Astrocyte of the cerebellum (primary cell): ENCODE measurements around the gene C8B.

Source experiments
- DNase-seq: peaks from one replicate; pipeline ENCODE4 v3.0.0-alpha.2; 2011; ENCODE audit warnings: low read depth
- H3K4me3 ChIP-seq: 2 replicates; pipeline ENCODE4 v1.5.1; 2011; ENCODE audit warnings: mild to moderate bottlenecking, low read depth, low read length, moderate library complexity
- CTCF ChIP-seq: IDR thresholded peaks from 2 replicates; pipeline ENCODE4 v1.5.1; 2012; ENCODE audit warnings: low read length, low read depth, moderate library complexity, mild to moderate bottlenecking; ENCODE audit errors: missing control alignments
- in situ Hi-C: cut with HindIII; loops from 2 replicates; pipeline ENCODE4 v1.10.0; 2017; ENCODE audit warnings: low sequenced_read_pairs

The C8B gene

GRCh38 chr1:56903778-56904177 is 62.0 kb downstream of the C8B start:
- H3K4me3 ChIP-seq = no peak overlapping the region
- in situ Hi-C loops = no loop called here
- DNase-seq = no peak
- no peak for TF ChIP-seq CTCF

- in situ Hi-C loops = no loop called here
- TF ChIP-seq CTCF = no peak
- H3K4me3 ChIP-seq = no peak overlapping the region
- DNase-seq = no peak
Measured at GRCh38 chr1:56901716-56902115, 64.1 kb downstream of the C8B start.

- no peak overlapping the region for H3K4me3 ChIP-seq
- no peak for TF ChIP-seq CTCF
- no peak for DNase-seq
- in situ Hi-C loops = no loop called here
Measured at GRCh38 chr1:56898879-56899278, 66.9 kb downstream of the C8B start.

GRCh38 chr1:56898005-56898373 is 67.8 kb downstream of the C8B start:
- no peak for TF ChIP-seq CTCF
- no peak overlapping the region for H3K4me3 ChIP-seq
- DNase-seq = no peak
- in situ Hi-C loops = no loop called here

- no peak for TF ChIP-seq CTCF
Measured at GRCh38 chr1:56897150-56898004, 68.4 kb downstream of the C8B start.

GRCh38 chr1:56894014-56894413 is 71.8 kb downstream of the C8B start:
- DNase-seq = no peak
- no peak for TF ChIP-seq CTCF
- no peak overlapping the region for H3K4me3 ChIP-seq
- in situ Hi-C loops = no loop called here

More at GRCh38 chr1:56897150-56898004, 68.4 kb downstream of the C8B start:
- no peak for DNase-seq
- no peak overlapping the region for H3K4me3 ChIP-seq
- in situ Hi-C loops = no loop called here
